CD4-positive, alpha-beta T cell treated with Interleukin-15 for 4 hours (primary cell): ENCODE measurements around the gene INSRR.
A peak's percentile ranks its signal among the peaks of the same experiment; 100 is the strongest.

Experiments
- DNase-seq: peaks from one replicate; pipeline ENCODE4 v3.0.0-alpha.2; 2020; ENCODE audit warnings: low spot score

INSRR gene

DNA sequence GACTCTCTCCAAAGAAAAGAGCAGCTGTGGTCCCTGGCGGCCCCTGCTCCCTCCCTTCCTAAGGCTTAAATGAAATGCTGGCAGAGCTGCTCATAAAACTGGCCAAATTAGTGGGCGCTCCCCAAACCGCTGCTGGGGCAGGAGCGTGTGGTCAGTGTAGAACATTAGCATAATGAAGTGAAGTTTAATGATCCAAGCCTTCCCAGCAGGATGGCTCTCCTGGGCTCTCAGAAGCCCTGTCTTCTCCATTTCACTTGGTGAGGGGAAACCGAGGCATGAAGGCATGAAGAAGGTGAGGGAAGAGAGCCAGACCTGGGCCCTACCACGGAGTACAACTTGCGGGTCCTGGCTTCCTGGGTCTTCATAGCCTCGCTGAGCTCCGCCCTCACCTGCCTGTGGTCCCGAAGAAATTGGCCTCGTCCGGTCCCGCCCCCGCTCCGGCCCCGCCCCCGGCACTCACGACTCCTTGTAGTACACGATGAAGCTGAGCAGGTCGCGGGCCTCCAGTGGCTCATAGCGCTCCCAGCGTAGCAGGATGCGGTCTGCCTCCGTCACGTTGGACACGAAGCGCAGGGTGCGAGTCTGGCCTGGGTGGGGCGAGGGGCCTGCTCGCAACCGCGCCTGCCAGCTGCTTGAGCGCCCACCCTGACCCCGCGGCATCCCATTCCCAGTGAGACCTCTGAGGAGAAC lies 10.3 kb downstream of the INSRR start:
- peak; percentile 61 for DNase-seq

GRCh38 chr1:156847591-156848460 lies 11.1 kb downstream of the INSRR start:
- DNase-seq: no peak

- DNase-seq: no peak
Measured at GRCh38 chr1:156846643-156847042, 12.3 kb downstream of the INSRR start.

- no peak for DNase-seq
Measured at GRCh38 chr1:156845953-156846545, 12.9 kb downstream of the INSRR start.

DNA sequence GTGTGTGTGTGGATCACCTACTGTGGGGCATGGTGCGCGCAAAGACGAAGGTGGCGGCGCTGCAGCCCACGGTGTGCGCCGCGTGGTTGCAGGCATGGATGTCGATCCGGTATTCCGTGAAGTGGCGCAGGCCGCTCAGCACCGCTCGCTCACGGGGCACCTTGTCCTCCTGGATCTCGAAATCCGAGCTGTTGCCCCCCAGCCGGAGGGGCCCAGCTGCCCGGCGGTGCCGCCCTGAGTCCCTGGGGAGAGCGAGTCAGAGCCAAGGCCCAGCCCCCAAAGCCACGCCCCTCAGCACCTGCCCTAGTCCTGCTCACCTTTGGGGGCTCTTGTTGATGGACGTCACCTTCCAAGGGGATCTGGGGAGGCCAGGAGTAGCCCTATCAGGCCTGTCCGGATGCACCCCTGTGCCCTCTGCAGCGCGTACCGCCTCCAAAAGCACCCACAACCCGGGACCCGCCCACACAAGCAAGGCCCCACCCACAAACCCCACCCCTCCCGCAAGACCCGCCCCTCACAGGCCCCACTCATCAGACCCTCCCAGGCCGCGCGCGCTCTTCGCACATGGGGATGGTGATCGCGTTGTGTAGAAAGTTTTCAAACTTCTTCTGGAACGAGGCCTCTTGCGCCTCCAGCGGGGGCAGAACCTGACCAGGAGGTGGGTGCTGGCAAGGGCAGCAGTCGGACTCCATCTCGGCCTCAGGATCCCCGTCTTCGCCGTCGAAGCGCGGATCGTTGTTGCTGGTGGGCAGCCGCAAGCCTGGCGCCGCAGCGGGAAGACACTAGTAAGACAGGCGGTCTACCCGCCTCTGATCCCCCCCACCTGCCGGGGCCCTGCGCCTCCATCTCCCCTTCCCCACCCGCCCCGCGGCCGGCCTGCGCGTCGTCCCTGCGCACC lies 13.6 kb downstream of the INSRR start:
- peak; percentile 10 for DNase-seq

GRCh38 chr1:156844638-156845037 lies 14.3 kb downstream of the INSRR start:
- DNase-seq: no peak

- DNase-seq: no peak
Measured at GRCh38 chr1:156844102-156844501, 14.8 kb downstream of the INSRR start.

GRCh38 chr1:156842618-156843300 lies 16.2 kb downstream of the INSRR start:
- DNase-seq: no peak

GRCh38 chr1:156841295-156841855 lies 17.5 kb downstream of the INSRR start:
- DNase-seq: no peak

- DNase-seq: no peak
Measured at GRCh38 chr1:156840898-156841279, 18.0 kb downstream of the INSRR start.

GRCh38 chr1:156840186-156840897 lies 18.6 kb downstream of the INSRR start:
- DNase-seq: no peak

- no peak for DNase-seq
Measured at GRCh38 chr1:156839426-156840109, 19.3 kb downstream of the INSRR start.

DNA sequence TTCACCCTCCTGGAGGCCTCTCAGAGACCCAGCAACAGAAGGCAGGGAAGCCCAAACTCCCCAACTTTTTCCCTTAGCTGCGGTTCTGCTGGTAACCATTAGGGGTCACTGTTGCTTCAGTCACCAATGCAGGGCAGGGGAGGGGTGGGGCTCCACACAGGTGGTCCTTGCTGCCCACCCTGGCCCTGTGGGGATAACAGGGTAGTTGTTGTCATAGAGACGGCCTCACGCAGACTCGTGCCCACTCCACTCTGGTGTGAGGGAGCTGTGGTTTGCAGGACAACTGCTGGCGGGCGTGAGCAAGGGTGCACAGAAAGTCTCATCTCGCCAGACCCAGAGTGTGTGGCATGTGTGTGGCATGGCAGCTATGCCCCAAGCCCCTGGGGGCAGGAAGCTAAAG lies 19.9 kb downstream of the INSRR start:
- DNase-seq: peak; percentile 57

DNA sequence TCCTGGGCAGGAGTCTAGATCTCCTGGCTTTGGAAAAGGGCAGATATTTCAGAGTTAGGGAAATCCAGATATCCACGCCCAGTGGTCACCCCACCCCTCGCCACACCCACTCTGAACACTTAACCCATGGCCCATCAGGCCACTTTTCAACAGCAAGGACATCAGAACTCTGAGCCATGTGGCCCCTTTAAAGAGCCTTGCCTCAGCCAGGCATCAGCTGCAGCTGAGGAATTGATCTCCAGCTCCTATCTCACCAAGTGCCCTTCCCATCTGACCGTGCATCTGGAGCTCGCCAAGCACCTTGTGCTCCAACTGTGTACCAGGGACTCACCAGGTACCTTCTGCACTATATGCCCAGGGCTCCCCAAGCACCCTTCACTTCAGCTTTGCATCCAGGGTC lies 22.0 kb downstream of the INSRR start:
- no peak for DNase-seq

DNA sequence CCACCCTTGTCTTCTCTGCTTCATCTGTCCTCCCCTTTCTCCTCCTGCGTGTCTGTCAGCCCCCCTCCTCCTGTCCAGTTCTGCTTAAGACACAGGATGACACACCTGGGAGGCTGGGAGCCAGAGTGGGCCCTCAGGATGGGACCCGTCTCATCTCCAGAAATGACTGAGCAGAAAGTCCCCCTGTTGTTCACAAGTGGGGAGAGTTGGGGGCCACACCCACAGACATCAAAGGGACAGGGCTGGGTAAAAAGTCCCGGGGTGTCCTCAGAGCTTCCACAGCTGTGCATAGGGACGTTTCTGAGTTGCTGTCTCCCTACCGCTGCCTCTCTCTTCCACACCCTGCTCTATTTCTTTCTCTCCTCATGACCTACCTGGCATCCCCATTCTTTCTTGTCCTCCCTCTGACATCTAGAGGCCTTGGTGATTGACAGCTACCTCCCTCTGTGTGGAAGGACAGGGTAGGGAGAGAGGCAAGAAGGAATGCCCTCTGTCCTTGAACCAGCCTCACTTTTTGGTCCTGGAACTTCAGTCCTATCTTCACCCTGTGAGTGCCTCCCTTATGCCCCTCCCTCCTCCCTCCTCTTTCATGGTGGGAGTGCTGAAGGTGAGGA lies 22.8 kb downstream of the INSRR start:
- DNase-seq: peak; percentile 37

GRCh38 chr1:156834322-156834721 lies 24.6 kb downstream of the INSRR start:
- no peak for DNase-seq

GRCh38 chr1:156833603-156834002 lies 25.3 kb downstream of the INSRR start:
- no peak for DNase-seq

GRCh38 chr1:156832434-156832833 lies 26.5 kb downstream of the INSRR start:
- DNase-seq: no peak

DNA sequence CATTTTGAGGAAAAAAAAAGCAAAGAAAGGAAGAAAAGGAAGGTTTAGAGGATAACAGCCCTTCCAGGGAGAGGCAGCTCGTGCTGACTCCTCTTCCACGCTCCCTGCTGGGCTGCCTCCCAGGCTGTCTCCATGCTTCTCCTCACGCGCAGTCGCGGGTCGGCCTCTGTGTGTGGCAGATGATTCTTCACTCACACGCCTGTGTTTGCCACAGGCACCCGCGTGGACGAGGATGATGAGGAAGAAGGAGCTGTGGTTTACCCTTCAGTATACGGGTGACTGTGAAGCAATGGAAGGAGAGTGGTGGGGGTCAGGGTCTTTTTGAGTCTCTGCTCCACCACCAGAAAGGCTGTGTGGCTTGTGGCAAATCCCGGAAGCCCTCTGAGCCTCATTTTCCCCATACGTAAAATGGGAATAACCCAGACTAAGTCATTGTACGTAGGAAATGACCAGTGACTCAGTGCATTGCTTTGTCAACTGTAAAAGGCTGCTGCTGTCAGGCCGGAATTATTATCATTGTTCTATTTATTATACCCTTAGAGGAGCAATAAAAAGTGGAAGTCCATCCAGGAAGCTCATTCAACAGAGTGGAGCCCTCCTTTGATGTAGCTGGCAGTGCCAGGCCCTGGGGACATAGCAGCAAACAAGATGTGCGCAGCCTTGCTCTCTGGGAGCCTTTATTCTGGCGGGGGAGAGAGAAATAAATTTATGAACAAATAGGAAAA lies 30.4 kb downstream of the INSRR start:
- DNase-seq: no peak
